Measurements from ENCODE around the gene TMEM44. TPM values are rescaled to one million over a fixed set of nuclear protein-coding genes. Genes with fewer than 3 reads are reported as not detected.
A peak's percentile ranks its signal among the peaks of the same experiment; 100 is the strongest.

The TMEM44 gene
- total RNA-seq, 1 donor from 2014 or later: 9.4 TPM

DNA sequence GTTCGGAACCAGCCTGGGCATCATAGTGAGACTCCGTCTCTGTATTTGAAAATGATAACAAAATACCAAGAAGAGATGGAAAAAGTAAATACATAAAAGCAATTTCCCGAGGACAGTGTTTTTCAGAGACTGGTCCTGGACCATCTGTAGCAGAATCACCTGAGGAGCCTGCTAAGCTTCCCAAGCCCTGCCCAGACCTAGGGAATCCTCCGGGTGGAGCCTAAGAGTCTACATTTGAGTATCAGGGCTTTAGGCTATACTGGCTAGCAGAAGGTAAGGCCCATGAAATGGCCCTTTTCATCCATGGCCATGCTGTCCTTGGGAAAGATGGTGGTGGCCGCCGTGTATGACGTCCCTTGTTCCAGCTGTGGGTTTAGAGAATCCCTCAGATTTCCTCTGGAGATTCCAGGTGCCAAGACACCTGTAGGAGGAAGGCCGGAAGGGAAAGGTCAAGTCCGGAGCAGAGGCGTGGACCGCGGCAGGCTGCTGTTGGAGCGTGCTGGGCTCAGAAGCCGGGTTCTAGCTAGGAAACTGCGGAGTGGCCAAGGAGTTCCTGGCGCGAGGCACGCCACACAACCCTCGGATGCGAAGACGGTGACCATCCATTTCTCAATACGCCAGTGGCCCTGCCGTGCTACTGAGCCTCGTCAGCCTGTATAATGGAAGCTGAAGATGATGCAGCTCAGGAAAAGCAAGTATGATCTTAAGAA, 50.9 kb downstream of the TMEM44 start:
- intact Hi-C loops (cut with micrococcal nuclease): loop anchor here (10.0 kb wide), 2 partner anchors 448 to 672 kb away; partner anchors contain the start of gene HES1
- no peaks in the 10 kb centered on the region for H3K27me3 Mint-ChIP-seq (ENCODE audit: low read depth)
- H3K9me3 Mint-ChIP-seq: no peaks in the 10 kb centered on the region
- H3K4me3 Mint-ChIP-seq (ENCODE audit: low read depth): peak overlapping the region; percentile 33
- H3K36me3 Mint-ChIP-seq (ENCODE audit: low read depth): peaks cover 24% of the 10 kb centered on the region
- H3K4me1 Mint-ChIP-seq (ENCODE audit: low read depth): peaks cover 29% of the 10 kb centered on the region
- no peak overlapping the region for H3K27ac Mint-ChIP-seq
- no peak for DNase-seq (ENCODE audit: low spot score)

DNA sequence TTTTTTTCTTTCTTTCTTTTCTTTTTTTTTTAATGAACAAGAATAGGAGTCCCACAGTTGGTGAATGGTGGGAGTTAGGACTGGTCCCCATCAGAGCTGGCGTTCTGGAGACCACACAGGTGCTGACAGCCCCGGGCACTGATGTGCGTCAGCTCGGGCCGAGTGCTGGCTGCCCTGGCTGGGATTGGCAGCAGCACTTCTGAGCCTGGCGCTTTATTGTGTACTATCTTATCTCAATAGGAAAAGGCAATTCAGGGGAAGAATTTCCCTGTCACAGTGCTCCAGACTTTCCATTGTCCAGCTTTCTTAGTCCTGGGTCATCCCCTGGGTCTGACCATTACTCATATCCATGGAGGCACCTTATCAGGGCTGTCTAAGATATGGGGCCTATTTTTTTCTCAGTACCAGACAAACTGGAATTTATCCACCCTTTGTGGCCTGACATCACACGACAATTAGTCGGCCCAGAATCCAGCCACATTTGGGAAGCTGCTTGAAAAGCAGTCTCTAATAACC, 54.1 kb downstream of the TMEM44 start:
- Mint-ChIP-seq H3K27me3 (ENCODE audit: low read depth) (no peaks in the 10 kb centered on the region), H3K36me3 (ENCODE audit: low read depth) (peaks cover 4% of the 10 kb centered on the region), H3K4me3 (ENCODE audit: low read depth) (no peak overlapping the region), H3K4me1 (ENCODE audit: low read depth) (peaks cover 13% of the 10 kb centered on the region), H3K27ac (no peak overlapping the region), H3K9me3 (no peaks in the 10 kb centered on the region)
- DNase-seq (ENCODE audit: low spot score): no peak
- intact Hi-C loops (cut with micrococcal nuclease): no loop called here

DNA sequence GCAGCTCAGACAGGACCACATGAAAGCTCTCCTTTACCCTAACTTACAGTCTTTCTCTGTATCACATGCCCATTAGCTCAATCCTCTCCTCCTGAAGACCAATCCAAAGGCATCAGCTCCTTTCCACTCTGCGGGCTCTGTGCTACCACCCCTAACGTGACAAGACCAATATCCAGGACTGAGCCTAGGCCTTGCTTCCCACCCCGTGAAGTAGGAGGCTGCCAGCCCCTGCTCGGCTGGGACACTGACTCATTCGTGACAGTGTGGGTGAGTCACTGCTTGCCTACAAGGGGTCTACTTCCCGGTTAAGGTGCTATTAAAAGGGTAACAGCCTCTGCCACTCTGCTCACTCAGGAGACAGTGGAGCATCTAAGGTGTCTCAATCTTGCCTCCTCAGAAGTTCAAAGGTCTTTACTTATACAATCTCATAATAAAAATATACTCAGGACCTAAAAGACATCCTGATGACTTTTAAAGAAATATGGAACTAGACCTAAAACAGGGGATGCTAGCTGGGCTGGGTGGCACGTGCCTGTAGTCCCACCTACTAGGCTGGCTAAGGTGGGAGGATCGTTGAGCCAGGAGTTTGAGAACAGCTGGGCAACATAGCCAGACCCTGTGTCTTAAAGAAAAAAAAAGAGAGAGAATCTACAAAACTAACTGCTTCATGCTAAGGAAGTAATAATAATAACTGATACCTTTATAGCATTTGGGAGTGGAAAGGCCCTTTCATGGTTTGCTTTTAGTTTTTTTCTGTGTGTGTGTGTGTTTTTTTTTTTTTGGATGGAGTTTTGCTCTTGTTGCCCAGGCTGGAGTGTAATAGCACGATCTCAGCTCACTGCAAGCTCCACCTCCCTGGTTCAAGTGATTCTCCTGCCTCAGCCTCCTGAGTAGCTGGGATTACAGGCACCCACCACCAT, 55.0 kb downstream of the TMEM44 start:
- Mint-ChIP-seq H3K27me3 (ENCODE audit: low read depth) (peaks cover 1% of the 10 kb centered on the region), H3K9me3 (no peaks in the 10 kb centered on the region), H3K36me3 (ENCODE audit: low read depth) (no peaks in the 10 kb centered on the region), H3K4me3 (ENCODE audit: low read depth) (no peak overlapping the region), H3K27ac (no peak overlapping the region), H3K4me1 (ENCODE audit: low read depth) (peaks cover 15% of the 10 kb centered on the region)
- DNase-seq (ENCODE audit: low spot score): no peak
- intact Hi-C loops (cut with micrococcal nuclease): no loop called here

DNA sequence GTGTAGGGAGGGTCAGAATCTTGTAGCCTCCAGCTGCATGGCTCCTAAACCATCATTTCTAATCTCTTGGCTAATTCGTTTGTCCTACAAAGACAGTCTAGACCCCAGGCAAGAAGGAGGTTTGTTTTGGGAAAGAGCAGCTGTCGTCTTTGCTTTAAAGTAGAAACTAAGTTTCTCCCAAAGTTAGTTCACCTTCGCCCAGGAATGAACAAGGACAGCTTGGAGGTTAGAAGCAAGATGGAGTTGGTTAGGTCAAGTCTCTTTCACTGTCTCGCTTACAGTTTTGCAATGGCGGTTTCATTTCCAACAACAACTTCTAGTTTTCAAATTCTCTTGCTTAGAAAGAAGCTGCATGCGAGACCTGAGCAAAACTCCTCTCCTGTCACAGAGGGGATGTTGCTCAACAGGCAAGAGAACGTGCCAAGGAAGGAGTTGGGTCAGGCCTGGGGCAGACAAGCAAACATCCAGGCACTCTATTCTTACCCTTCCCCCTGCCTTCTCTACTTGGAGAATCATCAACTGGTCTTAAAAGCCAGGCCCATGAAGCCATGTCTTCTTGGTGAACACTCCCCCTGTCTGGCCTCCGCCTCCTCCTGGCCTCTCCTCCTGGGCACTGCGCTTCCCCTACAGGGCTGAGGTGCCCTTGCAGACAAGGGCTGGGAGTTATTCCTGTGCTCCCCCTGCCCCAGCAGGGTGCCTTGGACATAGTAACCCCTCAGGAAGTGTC, 57.6 kb downstream of the TMEM44 start:
- H3K9me3 Mint-ChIP-seq: no peaks in the 10 kb centered on the region
- peaks cover 27% of the 10 kb centered on the region for H3K4me1 Mint-ChIP-seq (ENCODE audit: low read depth)
- H3K27ac Mint-ChIP-seq: no peak overlapping the region
- no peaks in the 10 kb centered on the region for H3K36me3 Mint-ChIP-seq (ENCODE audit: low read depth)
- peaks cover 25% of the 10 kb centered on the region for H3K27me3 Mint-ChIP-seq (ENCODE audit: low read depth)
- H3K4me3 Mint-ChIP-seq (ENCODE audit: low read depth): no peak overlapping the region
- intact Hi-C loops (cut with micrococcal nuclease): no loop called here
- DNase-seq (ENCODE audit: low spot score): no peak

DNA sequence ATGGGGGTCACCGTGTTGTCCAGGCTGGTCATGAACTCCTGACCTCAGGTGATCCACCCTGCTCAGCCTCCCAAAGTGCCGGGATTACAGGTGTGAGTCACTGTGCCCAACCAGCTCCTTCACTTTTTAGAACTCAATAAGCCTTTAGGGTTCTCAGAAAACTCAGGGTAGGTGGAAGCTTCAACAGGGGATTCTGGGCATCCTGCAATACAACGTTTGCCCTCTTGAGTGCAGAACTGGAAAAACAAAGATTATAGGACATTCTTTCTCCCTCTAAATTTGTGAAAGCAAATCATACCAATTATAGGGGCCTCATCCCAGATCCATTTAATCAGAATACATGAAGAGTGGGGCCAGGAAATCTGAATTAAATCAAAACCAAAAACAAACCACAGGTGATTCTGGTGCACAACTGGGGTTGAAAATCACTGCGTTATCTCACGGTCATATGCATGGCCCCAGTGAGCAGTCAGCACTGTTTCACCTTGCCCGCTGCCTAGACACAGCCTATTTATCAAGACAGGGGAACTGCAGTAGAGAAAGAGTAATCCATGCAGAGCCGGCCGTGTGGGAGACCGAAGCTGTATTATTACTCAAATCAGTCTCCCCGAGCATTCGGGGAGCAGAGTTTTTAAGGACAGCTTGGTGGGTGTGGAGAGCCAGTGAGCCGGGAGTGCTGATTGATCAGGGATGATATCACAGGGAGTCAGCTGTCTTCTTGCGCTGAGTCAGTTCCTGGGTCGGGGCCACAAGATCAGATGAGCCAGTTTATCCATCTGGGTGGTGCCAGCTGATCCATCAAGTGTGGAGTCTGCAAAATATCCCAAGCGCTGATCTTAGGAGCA, 58.4 kb downstream of the TMEM44 start:
- Mint-ChIP-seq H3K9me3 (no peaks in the 10 kb centered on the region), H3K4me3 (ENCODE audit: low read depth) (no peak overlapping the region), H3K4me1 (ENCODE audit: low read depth) (peaks cover 27% of the 10 kb centered on the region), H3K27ac (no peak overlapping the region), H3K36me3 (ENCODE audit: low read depth) (no peaks in the 10 kb centered on the region), H3K27me3 (ENCODE audit: low read depth) (peaks cover 26% of the 10 kb centered on the region)
- no peak for DNase-seq (ENCODE audit: low spot score)
- intact Hi-C loops (cut with micrococcal nuclease): loop anchor here (5.0 kb wide), 1 partner anchor 243 kb away; no protein-coding TSS in a partner anchor

DNA sequence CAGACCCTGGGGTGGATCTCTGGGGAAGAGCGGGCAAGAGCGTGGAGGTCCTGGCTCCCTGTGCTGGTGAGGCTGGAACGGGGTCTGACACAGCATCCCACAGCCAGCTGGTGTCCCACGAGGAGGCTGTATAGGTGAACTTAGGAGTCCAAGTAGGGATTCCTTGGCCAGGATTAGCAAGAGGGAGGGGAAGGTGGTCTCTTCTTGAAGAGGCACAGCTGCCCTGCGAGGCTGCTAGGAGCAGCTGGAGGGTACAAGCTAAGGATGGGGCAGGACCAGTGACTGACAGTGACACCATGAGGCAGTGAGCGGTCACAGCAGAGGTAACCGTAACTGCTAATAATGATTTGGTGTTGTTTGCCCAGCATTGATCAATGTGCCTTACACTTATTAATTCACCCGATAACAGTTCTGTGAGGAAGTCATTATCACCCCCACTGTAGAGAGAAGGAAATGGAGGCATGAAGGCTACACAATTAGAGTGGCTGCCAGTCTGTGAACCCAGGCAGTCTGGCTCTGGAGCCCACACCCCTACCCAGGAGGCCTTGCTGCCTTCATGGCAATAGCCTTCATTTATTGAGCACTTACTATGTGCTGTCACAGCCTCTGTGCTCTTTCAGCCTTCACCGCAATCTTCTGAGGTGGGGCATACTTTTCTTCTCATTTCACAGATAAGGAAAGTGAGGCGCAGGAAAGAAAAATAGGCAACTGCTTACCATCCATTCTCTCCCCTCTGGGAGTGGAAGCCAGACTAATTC, 59.4 kb downstream of the TMEM44 start:
- no peak overlapping the region for H3K27ac Mint-ChIP-seq
- peaks cover 26% of the 10 kb centered on the region for H3K27me3 Mint-ChIP-seq (ENCODE audit: low read depth)
- H3K4me1 Mint-ChIP-seq (ENCODE audit: low read depth): peaks cover 27% of the 10 kb centered on the region
- intact Hi-C loops (cut with micrococcal nuclease): loop anchor here (1.0 to 5.0 kb wide), 2 partner anchors 102 to 242 kb away; no protein-coding TSS in a partner anchor
- DNase-seq (ENCODE audit: low spot score): no peak
- H3K9me3 Mint-ChIP-seq: no peaks in the 10 kb centered on the region
- no peak overlapping the region for H3K4me3 Mint-ChIP-seq (ENCODE audit: low read depth)
- no peaks in the 10 kb centered on the region for H3K36me3 Mint-ChIP-seq (ENCODE audit: low read depth)

DNA sequence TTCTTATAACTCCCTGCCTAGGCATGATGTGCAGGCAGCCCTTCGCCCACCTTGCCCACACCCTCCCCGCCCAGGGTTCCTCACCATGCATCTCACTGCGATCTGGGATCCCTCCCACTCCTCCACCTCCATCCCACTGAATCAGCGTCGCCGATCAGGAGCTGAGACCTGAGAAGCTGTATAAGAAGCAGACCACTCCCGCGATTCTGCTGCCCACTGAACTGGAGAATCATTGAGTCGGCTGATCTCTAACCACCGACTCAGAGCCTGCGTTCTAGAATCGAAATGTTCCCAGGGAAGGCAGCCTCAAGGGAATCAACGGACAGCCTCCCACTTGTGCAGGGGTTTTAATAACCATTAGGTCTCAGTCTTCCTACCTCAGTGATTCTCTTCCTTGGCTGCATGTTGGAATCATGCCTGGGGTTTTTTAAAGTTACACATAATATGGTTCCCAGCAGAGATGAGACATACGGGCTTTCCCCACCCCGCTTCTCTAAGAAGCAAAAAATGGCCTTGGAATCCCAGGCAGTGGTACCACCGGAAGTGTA, 60.2 kb downstream of the TMEM44 start:
- intact Hi-C loops (cut with micrococcal nuclease): loop anchor here (1.0 to 5.0 kb wide), 2 partner anchors 101 to 241 kb away; no protein-coding TSS in a partner anchor
- peaks cover 26% of the 10 kb centered on the region for H3K27me3 Mint-ChIP-seq (ENCODE audit: low read depth)
- no peak overlapping the region for H3K4me3 Mint-ChIP-seq (ENCODE audit: low read depth)
- H3K36me3 Mint-ChIP-seq (ENCODE audit: low read depth): no peaks in the 10 kb centered on the region
- no peak overlapping the region for H3K27ac Mint-ChIP-seq
- no peaks in the 10 kb centered on the region for H3K9me3 Mint-ChIP-seq
- peaks cover 23% of the 10 kb centered on the region for H3K4me1 Mint-ChIP-seq (ENCODE audit: low read depth)
- no peak for DNase-seq (ENCODE audit: low spot score)

DNA sequence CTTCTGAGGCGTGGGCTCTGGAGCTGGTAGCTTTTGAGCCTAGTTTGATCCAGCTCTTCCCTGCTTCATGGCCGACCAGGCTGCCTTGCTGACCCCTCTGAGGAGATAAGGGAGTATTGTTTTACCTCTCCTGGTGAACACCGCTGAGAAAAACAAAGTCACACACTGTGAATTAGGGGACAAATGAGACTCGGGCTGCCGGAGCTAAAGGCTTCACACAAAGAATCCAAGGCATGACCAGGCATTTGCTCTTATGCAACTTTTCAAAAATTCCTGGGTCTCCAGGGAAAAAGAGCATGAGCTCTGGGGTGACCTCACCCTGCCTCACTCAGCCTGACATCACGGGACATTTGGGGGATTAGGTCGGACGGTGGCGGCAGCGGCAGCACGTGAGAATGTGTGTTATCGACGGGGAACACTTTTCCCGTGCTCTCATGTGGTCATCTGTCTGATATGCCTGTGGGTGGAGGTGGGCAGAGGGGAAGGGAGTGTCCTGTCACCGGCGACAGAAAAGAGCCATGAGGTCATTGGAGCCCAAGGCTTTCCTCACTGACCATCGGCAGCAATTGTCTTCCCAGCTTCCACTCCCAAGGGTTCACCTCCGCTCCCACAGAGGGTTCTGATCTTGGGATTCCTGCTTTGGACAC, 61.0 kb downstream of the TMEM44 start:
- H3K4me1 Mint-ChIP-seq (ENCODE audit: low read depth): peaks cover 21% of the 10 kb centered on the region
- no peak overlapping the region for H3K27ac Mint-ChIP-seq

DNA sequence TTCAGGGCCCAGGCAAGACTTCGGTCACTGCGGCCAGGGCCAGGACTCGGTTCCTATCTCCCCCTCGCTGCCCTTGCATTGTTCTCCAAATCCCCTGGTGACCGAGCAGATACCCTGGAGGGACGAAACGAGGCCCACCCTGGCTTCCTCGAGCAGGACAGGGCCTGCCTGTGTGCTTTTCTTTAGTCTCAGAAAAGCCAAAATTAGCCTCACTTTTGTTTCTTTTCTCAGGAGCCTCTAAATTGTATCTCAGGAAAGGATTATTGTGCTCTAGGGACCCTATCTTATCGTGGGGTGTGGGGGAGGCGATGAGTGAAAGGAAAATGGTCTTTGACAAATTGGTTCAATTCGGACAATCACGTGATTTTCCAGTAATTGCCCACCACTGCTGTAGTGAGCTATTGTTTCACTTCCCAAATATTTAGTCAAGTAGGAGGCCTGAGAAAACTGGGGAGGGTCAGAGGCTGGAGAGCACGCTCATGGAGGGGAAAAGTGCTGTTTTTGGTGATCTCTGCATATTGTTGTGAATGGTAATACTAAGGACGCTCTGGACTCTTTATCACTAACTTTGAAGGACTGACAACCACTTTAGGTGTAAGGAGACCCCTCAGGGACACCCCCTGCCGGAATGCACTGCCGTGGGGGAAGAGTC, 61.6 kb downstream of the TMEM44 start:
- intact Hi-C loops (cut with micrococcal nuclease): loop anchor here (5.0 kb wide), 1 partner anchor 239 kb away; no protein-coding TSS in a partner anchor
- H3K27me3 Mint-ChIP-seq (ENCODE audit: low read depth): peaks cover 32% of the 10 kb centered on the region
- H3K4me1 Mint-ChIP-seq (ENCODE audit: low read depth): peaks cover 21% of the 10 kb centered on the region
- H3K36me3 Mint-ChIP-seq (ENCODE audit: low read depth): no peaks in the 10 kb centered on the region
- H3K4me3 Mint-ChIP-seq (ENCODE audit: low read depth): no peak overlapping the region
- H3K9me3 Mint-ChIP-seq: no peaks in the 10 kb centered on the region
- H3K27ac Mint-ChIP-seq: no peak overlapping the region
- no peak for DNase-seq (ENCODE audit: low spot score)

More for the DNA sequence above, 61.0 kb downstream of the TMEM44 start:
- DNase-seq (ENCODE audit: low spot score): no peak
- H3K9me3 Mint-ChIP-seq: no peaks in the 10 kb centered on the region
- intact Hi-C loops (cut with micrococcal nuclease): loop anchor here (5.0 kb wide), 1 partner anchor 240 kb away; no protein-coding TSS in a partner anchor
- H3K27me3 Mint-ChIP-seq (ENCODE audit: low read depth): peaks cover 28% of the 10 kb centered on the region
- no peak overlapping the region for H3K4me3 Mint-ChIP-seq (ENCODE audit: low read depth)
- no peaks in the 10 kb centered on the region for H3K36me3 Mint-ChIP-seq (ENCODE audit: low read depth)

DNA sequence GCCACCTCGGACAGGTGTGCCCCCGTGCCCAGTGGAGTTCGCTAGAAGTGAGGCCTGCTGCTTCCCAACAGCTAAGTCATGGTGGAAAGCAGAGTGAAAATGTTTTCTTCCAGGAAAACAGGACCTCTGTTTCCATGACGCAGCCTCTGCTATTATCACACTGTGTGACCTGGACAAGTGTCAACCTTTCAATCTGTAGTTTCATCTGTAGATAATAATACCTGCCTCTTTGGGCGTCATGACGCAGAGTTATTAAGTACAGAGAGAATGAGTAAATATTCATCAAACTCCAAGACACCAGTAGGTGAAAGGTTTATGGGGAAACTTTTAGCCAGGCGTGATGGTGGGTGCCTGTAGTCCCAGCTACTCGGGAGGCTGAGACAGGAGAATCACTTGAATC, 62.3 kb downstream of the TMEM44 start:
- Mint-ChIP-seq H3K36me3 (ENCODE audit: low read depth) (no peaks in the 10 kb centered on the region), H3K27ac (no peak overlapping the region), H3K4me3 (ENCODE audit: low read depth) (no peak overlapping the region), H3K9me3 (no peaks in the 10 kb centered on the region), H3K27me3 (ENCODE audit: low read depth) (peaks cover 32% of the 10 kb centered on the region), H3K4me1 (ENCODE audit: low read depth) (peaks cover 21% of the 10 kb centered on the region)
- DNase-seq (ENCODE audit: low spot score): no peak
- intact Hi-C loops (cut with micrococcal nuclease): loop anchor here (5.0 kb wide), 1 partner anchor 239 kb away; no protein-coding TSS in a partner anchor

Measured in activated T-helper 2 cell treated with anti-CD3 and anti-CD28 coated beads, Interferon-gamma antibody, Interleukin-2, Interleukin-4, amounts not matched to agents 10 μg/mL and 5 μg/mL and 100 μg/mL, durations not matched to agents 14 hours and 24 hours and 36 hours (primary cell).